HFFc6 (cell line): ENCODE measurements around the gene FRMPD4. TPM values are rescaled to one million over a fixed set of nuclear protein-coding genes. Genes with fewer than 3 reads are reported as not detected.
"Not testable (repeated sequence)": the region's sequence is repeated elsewhere in the genome, so short reads cannot be mapped to it uniquely, and the experiment has no call there.

ENCODE experiments used
- DNase-seq: peaks from one replicate; pipeline ENCODE4 v3.0.0-alpha.2; 2018
- H3K27ac Mint-ChIP-seq: 2 replicates; pipeline ENCODE4 v1.8.0; 2020; ENCODE audit warnings: mild to moderate bottlenecking, mixed read lengths
- H3K27me3 Mint-ChIP-seq: 2 replicates; pipeline ENCODE4 v1.8.0; 2021; ENCODE audit warnings: mild to moderate bottlenecking, moderate library complexity, mixed read lengths; ENCODE audit not compliant: insufficient read depth
- H3K36me3 Mint-ChIP-seq: 2 replicates; pipeline ENCODE4 v1.8.0; 2021; ENCODE audit warnings: low read depth, mixed read lengths
- H3K4me1 Mint-ChIP-seq: 2 replicates; pipeline ENCODE4 v1.8.0; 2020; ENCODE audit warnings: low read depth, mixed read lengths
- H3K4me3 Mint-ChIP-seq: 2 replicates; pipeline ENCODE4 v1.8.0; 2020; ENCODE audit warnings: mild to moderate bottlenecking, moderate library complexity, mixed read lengths
- H3K9me3 Mint-ChIP-seq: 2 replicates; pipeline ENCODE4 v1.8.0; 2020; ENCODE audit warnings: mild to moderate bottlenecking, mixed read lengths
- total RNA-seq, 6 experiments: library from RNA; stranded (reverse); fragmentation: NEBNext Ultra II Directional; extraction: Animal tissue kit (Norgen Biotek cat#: 25700); gene quantifications; 2 replicates in 1 of 6; 3 replicates in 5 of 6; pipeline ENCODE4 v1.2.3, GENCODE V29; 2021
- TF ChIP-seq, protein P1 (sequence below): fragments of 200-600 bp; sonication (generic); IDR thresholded peaks from 2 replicates; pipeline ENCODE4 v1.5.0; 2021; ENCODE audit warnings: antibody characterized with exemption, mild to moderate bottlenecking

The FRMPD4 gene
- total RNA-seq, 6 experiments from 2014 or later = 0.09 to 0.55 (median 0.47) TPM

GRCh38 chrX:12497832-12498591 is 359.7 kb downstream of the FRMPD4 start:
- Mint-ChIP-seq H3K36me3 (no peaks in the 10 kb centered on the region), H3K4me3 (no peak overlapping the region), H3K9me3 (no peaks in the 10 kb centered on the region), H3K27ac (no peak overlapping the region), H3K27me3 (no peaks in the 10 kb centered on the region), H3K4me1 (no peaks in the 10 kb centered on the region)
- TF ChIP-seq, protein P1, sequence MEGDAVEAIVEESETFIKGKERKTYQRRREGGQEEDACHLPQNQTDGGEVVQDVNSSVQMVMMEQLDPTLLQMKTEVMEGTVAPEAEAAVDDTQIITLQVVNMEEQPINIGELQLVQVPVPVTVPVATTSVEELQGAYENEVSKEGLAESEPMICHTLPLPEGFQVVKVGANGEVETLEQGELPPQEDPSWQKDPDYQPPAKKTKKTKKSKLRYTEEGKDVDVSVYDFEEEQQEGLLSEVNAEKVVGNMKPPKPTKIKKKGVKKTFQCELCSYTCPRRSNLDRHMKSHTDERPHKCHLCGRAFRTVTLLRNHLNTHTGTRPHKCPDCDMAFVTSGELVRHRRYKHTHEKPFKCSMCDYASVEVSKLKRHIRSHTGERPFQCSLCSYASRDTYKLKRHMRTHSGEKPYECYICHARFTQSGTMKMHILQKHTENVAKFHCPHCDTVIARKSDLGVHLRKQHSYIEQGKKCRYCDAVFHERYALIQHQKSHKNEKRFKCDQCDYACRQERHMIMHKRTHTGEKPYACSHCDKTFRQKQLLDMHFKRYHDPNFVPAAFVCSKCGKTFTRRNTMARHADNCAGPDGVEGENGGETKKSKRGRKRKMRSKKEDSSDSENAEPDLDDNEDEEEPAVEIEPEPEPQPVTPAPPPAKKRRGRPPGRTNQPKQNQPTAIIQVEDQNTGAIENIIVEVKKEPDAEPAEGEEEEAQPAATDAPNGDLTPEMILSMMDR = peak; percentile 43
- DNase-seq = no peak

DNA sequence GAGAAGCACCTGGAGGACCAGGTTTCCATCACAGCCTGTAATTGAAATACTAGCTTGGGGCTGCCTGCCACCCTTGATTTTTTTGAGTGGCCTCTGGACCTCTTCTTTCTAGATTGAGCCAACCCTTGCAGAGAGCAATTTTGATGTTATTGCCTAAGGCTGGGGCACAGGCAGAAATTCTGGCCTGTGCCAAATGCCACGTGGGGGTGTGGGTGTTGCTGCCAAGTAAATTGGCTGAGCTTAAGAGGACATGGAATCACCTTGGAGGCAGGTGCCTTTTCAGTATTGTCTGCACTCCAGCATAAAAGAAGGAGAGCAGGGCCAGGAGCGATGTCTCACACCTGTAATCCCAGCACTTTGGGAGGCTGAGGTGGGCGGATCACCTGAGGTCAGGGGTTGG is 366.9 kb downstream of the FRMPD4 start:
- no peaks in the 10 kb centered on the region for H3K36me3 Mint-ChIP-seq
- H3K27ac Mint-ChIP-seq = no peak overlapping the region
- H3K9me3 Mint-ChIP-seq = no peaks in the 10 kb centered on the region
- TF ChIP-seq, protein P1 = no peak
- H3K4me3 Mint-ChIP-seq = no peak overlapping the region
- no peaks in the 10 kb centered on the region for H3K4me1 Mint-ChIP-seq
- no peak for DNase-seq
- no peaks in the 10 kb centered on the region; the same call in 1 of the 2 replicates for H3K27me3 Mint-ChIP-seq

DNA sequence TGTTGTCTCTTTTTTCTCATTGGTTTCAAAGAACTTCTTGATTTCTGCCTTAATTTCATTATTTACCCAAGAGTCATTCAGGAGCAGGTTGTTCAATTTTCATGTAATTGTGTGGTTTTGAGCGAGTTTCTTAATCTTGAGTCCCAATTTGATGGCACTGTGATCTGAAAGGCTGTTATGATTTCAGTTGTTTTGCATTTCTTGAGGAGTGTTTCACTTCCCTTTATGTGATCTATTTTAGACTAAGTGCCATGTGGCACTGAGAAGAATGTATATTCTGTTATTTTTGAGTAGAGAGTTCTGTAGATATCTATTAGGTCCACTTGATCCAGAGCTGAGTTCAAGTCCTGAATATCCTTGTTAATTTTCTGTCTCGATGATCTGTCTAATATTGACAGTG is 377.1 kb downstream of the FRMPD4 start:
- H3K27me3 Mint-ChIP-seq, DNase-seq, H3K4me1 Mint-ChIP-seq, H3K36me3 Mint-ChIP-seq, H3K4me3 Mint-ChIP-seq, H3K9me3 Mint-ChIP-seq, H3K27ac Mint-ChIP-seq: not testable (repeated sequence)

GRCh38 chrX:12526306-12526705 is 388.0 kb downstream of the FRMPD4 start:
- Mint-ChIP-seq H3K36me3 (no peaks in the 10 kb centered on the region), H3K4me3 (no peak overlapping the region), H3K27me3 (no peaks in the 10 kb centered on the region), H3K27ac (no peak overlapping the region), H3K4me1 (no peaks in the 10 kb centered on the region), H3K9me3 (no peaks in the 10 kb centered on the region)
- no peak for DNase-seq
- TF ChIP-seq, protein P1 = 0 out of 2 replicates have a peak, but pooled peaks have one; percentile 12

- H3K4me1 Mint-ChIP-seq, H3K27ac Mint-ChIP-seq, H3K9me3 Mint-ChIP-seq, H3K4me3 Mint-ChIP-seq, H3K36me3 Mint-ChIP-seq, DNase-seq, H3K27me3 Mint-ChIP-seq: not testable (repeated sequence)
Measured at GRCh38 chrX:12538096-12538495, 399.8 kb downstream of the FRMPD4 start.

- H3K4me1 Mint-ChIP-seq, H3K27me3 Mint-ChIP-seq, H3K4me3 Mint-ChIP-seq, H3K27ac Mint-ChIP-seq, H3K36me3 Mint-ChIP-seq, H3K9me3 Mint-ChIP-seq, DNase-seq: not testable (repeated sequence)
Measured at GRCh38 chrX:12542251-12542650, 404.0 kb downstream of the FRMPD4 start.

- Mint-ChIP-seq H3K27me3 (no peaks in the 10 kb centered on the region), H3K9me3 (no peaks in the 10 kb centered on the region), H3K4me3 (no peak overlapping the region), H3K27ac (no peak overlapping the region), H3K36me3 (no peaks in the 10 kb centered on the region), H3K4me1 (no peaks in the 10 kb centered on the region)
- no peak for DNase-seq
- TF ChIP-seq, protein P1 = no peak
Measured at GRCh38 chrX:12548341-12548740, 410.1 kb downstream of the FRMPD4 start.
